Mesendoderm (in vitro differentiated cells): ENCODE measurements around the gene ENAH.

Experiments
- DNase-seq: peaks from one replicate; pipeline ENCODE4 v3.0.0; 2013
- H2AK5ac ChIP-seq: 2 replicates; pipeline ENCODE4 v1.6.1; 2013; ENCODE audit warnings: low read length, inconsistent platforms
- H2BK120ac ChIP-seq: 2 replicates; pipeline ENCODE4 v1.6.1; 2013; ENCODE audit warnings: low read depth, mild to moderate bottlenecking, low read length, moderate library complexity, mixed read lengths
- H2BK15ac ChIP-seq: replicated peaks from 2 replicates; pipeline ENCODE4 v1.6.1; 2013; ENCODE audit warnings: low read depth, mild to moderate bottlenecking, moderate library complexity
- H2BK5ac ChIP-seq: 2 replicates; pipeline ENCODE4 v1.6.1; 2013; ENCODE audit warnings: low read length, inconsistent platforms
- H3K18ac ChIP-seq: 2 replicates; pipeline ENCODE4 v1.6.1; 2013; ENCODE audit warnings: mild to moderate bottlenecking, low read length, mixed read lengths
- H3K23ac ChIP-seq: one replicate; pipeline ENCODE4 v1.6.1; 2013; ENCODE audit warnings: low read length
- H3K27ac ChIP-seq: 2 replicates; pipeline ENCODE4 v1.5.1; 2013; ENCODE audit warnings: low read depth, mild to moderate bottlenecking, inconsistent platforms, low read length, moderate library complexity
- H3K27me3 ChIP-seq: 2 replicates; pipeline ENCODE4 v1.6.1; 2013; ENCODE audit warnings: low read length, control low read depth, mild to moderate bottlenecking, inconsistent platforms; ENCODE audit not compliant: insufficient read depth, poor library complexity
- H3K36me3 ChIP-seq: 2 replicates; pipeline ENCODE4 v1.6.1; 2013; ENCODE audit warnings: low read length, inconsistent platforms; ENCODE audit not compliant: control insufficient read depth, insufficient read depth
- H3K4ac ChIP-seq: one replicate; pipeline ENCODE4 v1.6.1; 2013; ENCODE audit warnings: low read depth, mild to moderate bottlenecking, low read length, moderate library complexity
- H3K4me1 ChIP-seq: 2 replicates; pipeline ENCODE4 v1.6.1; 2013; ENCODE audit warnings: low read depth, low read length, inconsistent platforms; ENCODE audit not compliant: control insufficient read depth
- H3K4me2 ChIP-seq: 2 replicates; pipeline ENCODE4 v1.6.1; 2013; ENCODE audit warnings: low read length
- H3K4me3 ChIP-seq: 2 replicates; pipeline ENCODE4 v1.5.1; 2013; ENCODE audit warnings: mild to moderate bottlenecking, low read length
- H3K56ac ChIP-seq: one replicate; pipeline ENCODE4 v1.6.1; 2013; ENCODE audit warnings: low read length
- H3K79me1 ChIP-seq: 2 replicates; pipeline ENCODE4 v1.6.1; 2013; ENCODE audit warnings: low read length, inconsistent platforms
- H3K79me2 ChIP-seq: 2 replicates; pipeline ENCODE4 v1.6.1; 2013; ENCODE audit warnings: mild to moderate bottlenecking, low read length; ENCODE audit not compliant: control insufficient read depth, insufficient read depth
- H3K9ac ChIP-seq: 2 replicates; pipeline ENCODE4 v1.6.1; 2013; ENCODE audit warnings: low read length, inconsistent platforms
- H4K5ac ChIP-seq: one replicate; pipeline ENCODE4 v1.6.1; 2013; ENCODE audit warnings: low read length
- H4K8ac ChIP-seq: one replicate; pipeline ENCODE4 v1.6.1; 2013; ENCODE audit warnings: low read depth, mild to moderate bottlenecking, control low read depth, low read length, moderate library complexity
- WGBS: extraction: QIAGEN DNeasy Blood & Tissue Kit; methylation state at CpG from one replicate; pipeline ENCODE4 v1.1.7; 2013; ENCODE audit warnings: low lambda C conversion rate, missing lambda C conversion rate; ENCODE audit not compliant: insufficient coverage; ENCODE audit errors: extremely low coverage; 5-methylcytosine and 5-hydroxymethylcytosine counted together

ENAH gene

DNA sequence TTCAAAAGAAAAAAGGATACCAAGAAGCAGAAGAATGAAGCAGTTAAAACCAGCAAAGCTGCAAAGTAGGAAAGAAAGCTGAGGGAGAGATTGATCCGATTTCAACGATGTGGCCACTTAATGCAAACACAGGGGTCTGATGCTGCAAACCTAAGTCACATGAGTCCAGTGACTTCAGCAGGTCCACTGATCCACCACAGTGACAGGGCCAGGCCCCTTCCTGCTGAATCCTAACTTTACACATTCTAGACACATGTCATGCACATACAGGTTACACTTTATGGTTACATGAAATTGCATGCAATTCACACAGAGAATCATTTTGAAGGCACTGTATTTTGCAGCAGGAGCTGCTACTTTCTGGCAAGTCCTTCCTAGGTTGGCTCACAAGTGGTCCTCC lies 166.1 kb downstream of the ENAH start:
- Histone ChIP-seq H3K79me1 (no peaks in the 10 kb centered on the region), H3K27me3 (no peaks in the 10 kb centered on the region), H3K56ac (no peak overlapping the region), H2BK15ac (no peak overlapping the region), H3K18ac (no peak overlapping the region), H3K4me1 (no peaks in the 10 kb centered on the region), H3K36me3 (no peaks in the 10 kb centered on the region), H4K8ac (no peak overlapping the region), H2AK5ac (no peak overlapping the region), H2BK120ac (no peak overlapping the region), H3K4ac (no peak overlapping the region), H3K27ac (no peak overlapping the region), H4K5ac (no peak overlapping the region), H3K4me3 (no peak overlapping the region), H2BK5ac (no peak overlapping the region), H3K9ac (no peak overlapping the region), H3K23ac (no peak overlapping the region), H3K79me2 (no peaks in the 10 kb centered on the region), H3K4me2 (no peak overlapping the region)
- no peak for DNase-seq
- WGBS = no CpG with 5 or more reads among the region's 2 CpGs

DNA sequence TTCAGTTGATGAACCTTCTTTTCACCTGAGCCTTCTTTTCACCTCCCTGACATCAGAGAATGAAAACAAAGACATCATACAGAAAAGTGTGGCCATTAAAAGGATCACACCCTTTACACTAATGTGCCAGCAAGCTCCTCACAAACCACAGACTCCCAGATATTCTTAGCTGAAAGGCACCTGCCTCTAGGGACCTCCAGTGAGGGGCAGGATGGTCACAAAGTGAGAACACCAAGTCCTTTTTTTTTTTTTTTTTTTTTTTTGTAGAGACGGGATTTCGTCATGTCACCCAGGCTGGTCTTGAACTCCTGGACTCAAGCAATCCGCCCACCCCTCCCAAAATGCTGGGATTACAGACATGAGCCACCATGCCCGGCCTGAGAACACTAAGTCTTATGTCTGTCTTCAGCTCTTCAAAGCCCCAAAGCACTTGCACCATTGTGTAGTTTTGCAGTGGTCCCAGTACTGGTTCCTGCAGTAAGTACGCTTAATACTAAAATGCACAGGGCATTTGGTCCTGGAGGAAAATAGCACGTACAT lies 166.9 kb downstream of the ENAH start:
- DNase-seq = no peak
- no peaks in the 10 kb centered on the region for H3K79me1 ChIP-seq
- no peak overlapping the region for H4K5ac ChIP-seq
- H2BK120ac ChIP-seq = no peak overlapping the region
- no peak overlapping the region for H3K9ac ChIP-seq
- no peak overlapping the region for H4K8ac ChIP-seq
- H3K4ac ChIP-seq = no peak overlapping the region
- H3K4me1 ChIP-seq = no peaks in the 10 kb centered on the region
- no peaks in the 10 kb centered on the region for H3K79me2 ChIP-seq
- no peak overlapping the region for H3K18ac ChIP-seq
- no peak overlapping the region for H3K23ac ChIP-seq
- H2BK15ac ChIP-seq = no peak overlapping the region
- no peaks in the 10 kb centered on the region for H3K27me3 ChIP-seq
- H3K4me2 ChIP-seq = no peak overlapping the region
- H2BK5ac ChIP-seq = no peak overlapping the region
- WGBS = no CpG with 5 or more reads among the region's 6 CpGs
- H3K4me3 ChIP-seq = no peak overlapping the region
- no peak overlapping the region for H3K27ac ChIP-seq
- H3K56ac ChIP-seq = no peak overlapping the region
- no peak overlapping the region for H2AK5ac ChIP-seq
- H3K36me3 ChIP-seq = no peaks in the 10 kb centered on the region

GRCh38 chr1:225485226-225485625 lies 167.7 kb downstream of the ENAH start:
- DNase-seq = no peak
- Histone ChIP-seq H3K9ac (no peak overlapping the region), H3K56ac (no peak overlapping the region), H3K4me1 (no peaks in the 10 kb centered on the region), H2AK5ac (no peak overlapping the region), H2BK15ac (no peak overlapping the region), H3K79me1 (no peaks in the 10 kb centered on the region), H3K4me2 (no peak overlapping the region), H3K79me2 (no peaks in the 10 kb centered on the region), H3K36me3 (no peaks in the 10 kb centered on the region), H3K18ac (no peak overlapping the region), H3K4ac (no peak overlapping the region), H3K4me3 (no peak overlapping the region), H2BK120ac (no peak overlapping the region), H3K23ac (no peak overlapping the region), H3K27ac (no peak overlapping the region), H4K8ac (no peak overlapping the region), H2BK5ac (no peak overlapping the region), H3K27me3 (no peaks in the 10 kb centered on the region), H4K5ac (no peak overlapping the region)
- no CpG with 5 or more reads among the region's 3 CpGs for WGBS

DNA sequence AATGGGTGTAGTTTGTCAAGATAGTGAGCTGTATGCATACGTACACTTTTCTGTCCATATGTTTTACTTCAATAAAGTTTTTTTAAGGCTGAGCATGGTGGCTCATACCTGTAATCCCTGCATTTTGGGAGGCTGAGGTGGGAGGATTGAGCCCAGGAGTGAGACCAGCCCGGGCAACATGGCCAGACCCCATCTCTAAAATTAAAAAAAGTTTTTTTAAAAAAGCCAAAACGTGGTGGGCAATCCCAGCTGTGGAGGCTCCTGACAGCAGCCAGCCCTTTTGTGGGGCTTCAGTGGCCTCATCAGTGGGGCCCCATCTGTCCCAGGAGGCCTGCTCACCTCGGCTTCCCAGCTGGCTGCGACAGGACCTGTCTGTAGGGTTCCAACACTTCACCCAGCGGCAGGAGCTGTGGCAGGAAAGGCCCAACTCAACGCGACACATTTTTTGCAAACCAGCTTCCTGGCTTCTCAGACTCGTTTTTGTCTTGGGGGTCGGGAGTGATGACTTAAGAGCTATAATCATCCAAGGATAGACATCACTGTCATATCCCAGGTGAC lies 168.2 kb downstream of the ENAH start:
- Histone ChIP-seq H3K4me3 (no peak overlapping the region), H2BK5ac (no peak overlapping the region), H3K79me2 (no peaks in the 10 kb centered on the region), H3K18ac (no peak overlapping the region), H4K5ac (no peak overlapping the region), H2AK5ac (no peak overlapping the region), H2BK120ac (no peak overlapping the region), H3K27ac (no peak overlapping the region), H3K4ac (no peak overlapping the region), H3K79me1 (no peaks in the 10 kb centered on the region), H3K4me2 (no peak overlapping the region), H3K23ac (no peak overlapping the region), H3K56ac (no peak overlapping the region), H3K4me1 (no peaks in the 10 kb centered on the region), H2BK15ac (no peak overlapping the region), H3K27me3 (no peaks in the 10 kb centered on the region), H3K36me3 (no peaks in the 10 kb centered on the region), H3K9ac (no peak overlapping the region), H4K8ac (no peak overlapping the region)
- WGBS = no CpG with 5 or more reads among the region's 10 CpGs
- DNase-seq = no peak

DNA sequence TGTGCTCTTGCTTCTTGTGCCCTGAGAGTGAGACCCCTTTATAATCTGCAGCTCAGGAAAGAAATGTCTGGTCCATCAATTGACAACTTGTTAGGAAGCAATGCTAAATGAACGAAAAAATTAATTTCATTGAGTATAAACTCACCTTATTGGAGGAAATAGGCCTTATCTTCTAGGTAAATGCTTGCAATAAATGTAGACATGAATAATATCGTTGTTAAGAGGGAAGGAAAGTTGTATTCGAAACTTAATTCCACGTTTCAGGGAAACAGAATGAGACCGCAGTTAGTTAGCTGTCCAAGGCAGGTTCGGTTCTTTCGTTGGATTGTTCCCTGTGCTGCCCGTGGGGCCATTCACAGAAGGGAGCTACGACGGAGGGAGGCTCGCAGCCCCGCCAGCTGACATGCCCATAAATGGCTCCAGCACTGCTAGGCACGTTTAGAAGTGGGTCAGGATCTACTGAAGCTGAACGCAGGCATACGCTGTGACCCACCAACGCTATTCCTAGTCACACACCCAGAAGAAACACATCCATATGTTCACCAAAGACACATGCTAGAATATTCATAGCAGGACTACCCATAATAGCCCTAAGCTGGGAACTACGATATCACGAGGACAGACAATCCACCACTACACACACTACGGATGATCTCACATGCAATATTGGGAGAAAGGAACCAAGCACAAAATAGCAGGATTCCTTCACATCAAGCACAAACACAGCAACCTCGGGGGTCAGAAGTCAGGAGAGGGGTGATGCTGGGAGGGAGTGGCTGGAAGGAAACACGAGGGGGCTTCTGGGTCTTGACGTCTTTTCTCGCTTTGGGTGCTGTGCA lies 168.9 kb downstream of the ENAH start:
- no peaks in the 10 kb centered on the region for H3K79me1 ChIP-seq
- H3K56ac ChIP-seq = no peak overlapping the region
- no peak overlapping the region for H2AK5ac ChIP-seq
- no peak overlapping the region for H3K27ac ChIP-seq
- H3K4ac ChIP-seq = no peak overlapping the region
- no peak overlapping the region for H3K23ac ChIP-seq
- H3K79me2 ChIP-seq = no peaks in the 10 kb centered on the region
- H3K4me3 ChIP-seq = no peak overlapping the region
- no peaks in the 10 kb centered on the region for H3K4me1 ChIP-seq
- H3K18ac ChIP-seq = no peak overlapping the region
- no peak for DNase-seq
- H3K36me3 ChIP-seq = no peaks in the 10 kb centered on the region
- no peak overlapping the region for H4K8ac ChIP-seq
- H2BK5ac ChIP-seq = no peak overlapping the region
- H3K9ac ChIP-seq = no peak overlapping the region
- H2BK15ac ChIP-seq = no peak overlapping the region
- H2BK120ac ChIP-seq = no peak overlapping the region
- no peak overlapping the region for H4K5ac ChIP-seq
- no peaks in the 10 kb centered on the region for H3K27me3 ChIP-seq
- no peak overlapping the region for H3K4me2 ChIP-seq
- WGBS = 100% methylated on average over 2 of the region's 23 CpGs
